ENCODE measurements around the gene CTTNBP2. TPM values are rescaled to one million over a fixed set of nuclear protein-coding genes. Genes with fewer than 3 reads are reported as not detected.

Gene CTTNBP2
- total RNA-seq, 1 donor from 2014 or later: 2.9 TPM

DNA sequence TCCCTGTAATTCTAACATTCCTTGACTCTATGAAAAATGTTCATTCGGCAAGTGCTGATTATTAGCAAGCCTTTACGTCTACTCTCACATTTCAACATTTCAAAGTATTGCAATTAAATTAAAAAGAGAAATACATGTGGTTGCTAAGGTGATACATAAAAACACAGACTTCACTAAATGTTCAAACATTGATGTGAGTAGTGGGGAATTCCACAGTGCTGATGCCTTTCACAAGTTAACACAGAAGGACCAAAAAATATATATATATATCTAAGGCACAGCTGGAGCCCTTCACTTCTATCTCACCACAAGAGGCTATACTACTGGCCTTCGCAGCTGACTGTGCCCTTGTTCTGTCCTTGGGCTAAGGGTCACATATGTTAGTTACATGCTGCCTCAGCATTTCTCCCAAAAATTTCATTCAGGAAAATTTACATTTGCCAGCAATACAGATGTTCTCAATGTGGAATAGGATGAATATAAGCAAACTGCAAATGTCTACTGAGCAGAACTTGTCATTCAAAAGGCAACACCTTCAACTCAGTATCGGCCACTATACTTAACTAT is 13.9 kb downstream of the CTTNBP2 start:
- Mint-ChIP-seq H3K9me3 (ENCODE audit: low read depth) (no peaks in the 10 kb centered on the region), H3K36me3 (ENCODE audit: low read depth) (no peaks in the 10 kb centered on the region), H3K27me3 (ENCODE audit: low read depth) (no peaks in the 10 kb centered on the region), H3K4me1 (ENCODE audit: low read depth) (no peaks in the 10 kb centered on the region), H3K4me3 (ENCODE audit: unreplicated experiment) (no peak overlapping the region), H3K27ac (ENCODE audit: unreplicated experiment) (no peak overlapping the region)
- TF ChIP-seq, protein P1, sequence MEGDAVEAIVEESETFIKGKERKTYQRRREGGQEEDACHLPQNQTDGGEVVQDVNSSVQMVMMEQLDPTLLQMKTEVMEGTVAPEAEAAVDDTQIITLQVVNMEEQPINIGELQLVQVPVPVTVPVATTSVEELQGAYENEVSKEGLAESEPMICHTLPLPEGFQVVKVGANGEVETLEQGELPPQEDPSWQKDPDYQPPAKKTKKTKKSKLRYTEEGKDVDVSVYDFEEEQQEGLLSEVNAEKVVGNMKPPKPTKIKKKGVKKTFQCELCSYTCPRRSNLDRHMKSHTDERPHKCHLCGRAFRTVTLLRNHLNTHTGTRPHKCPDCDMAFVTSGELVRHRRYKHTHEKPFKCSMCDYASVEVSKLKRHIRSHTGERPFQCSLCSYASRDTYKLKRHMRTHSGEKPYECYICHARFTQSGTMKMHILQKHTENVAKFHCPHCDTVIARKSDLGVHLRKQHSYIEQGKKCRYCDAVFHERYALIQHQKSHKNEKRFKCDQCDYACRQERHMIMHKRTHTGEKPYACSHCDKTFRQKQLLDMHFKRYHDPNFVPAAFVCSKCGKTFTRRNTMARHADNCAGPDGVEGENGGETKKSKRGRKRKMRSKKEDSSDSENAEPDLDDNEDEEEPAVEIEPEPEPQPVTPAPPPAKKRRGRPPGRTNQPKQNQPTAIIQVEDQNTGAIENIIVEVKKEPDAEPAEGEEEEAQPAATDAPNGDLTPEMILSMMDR (IDR thresholded peaks at IDR 0.05): no peak
- DNase-seq (ENCODE audit: low spot score): no peak

DNA sequence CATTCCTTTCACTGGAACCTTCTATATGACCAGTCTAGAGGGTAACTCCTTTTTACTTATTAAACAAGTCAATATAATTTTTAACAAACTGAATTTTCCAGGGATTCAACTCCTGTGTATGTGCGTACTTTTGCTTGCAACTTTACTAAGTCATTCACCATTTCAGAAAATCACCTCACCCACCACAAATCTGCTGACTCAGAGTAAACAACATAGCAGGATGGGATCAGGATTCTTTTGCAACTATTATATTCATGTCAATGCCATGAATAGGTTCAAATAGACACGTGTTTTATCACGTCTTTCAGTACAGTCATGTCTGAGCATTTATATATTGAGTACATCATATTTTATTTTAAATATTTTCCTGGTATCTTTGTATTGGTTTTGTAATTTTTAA is 14.5 kb downstream of the CTTNBP2 start:
- Mint-ChIP-seq H3K4me1 (ENCODE audit: low read depth) (no peaks in the 10 kb centered on the region), H3K4me3 (ENCODE audit: unreplicated experiment) (no peak overlapping the region)

DNA sequence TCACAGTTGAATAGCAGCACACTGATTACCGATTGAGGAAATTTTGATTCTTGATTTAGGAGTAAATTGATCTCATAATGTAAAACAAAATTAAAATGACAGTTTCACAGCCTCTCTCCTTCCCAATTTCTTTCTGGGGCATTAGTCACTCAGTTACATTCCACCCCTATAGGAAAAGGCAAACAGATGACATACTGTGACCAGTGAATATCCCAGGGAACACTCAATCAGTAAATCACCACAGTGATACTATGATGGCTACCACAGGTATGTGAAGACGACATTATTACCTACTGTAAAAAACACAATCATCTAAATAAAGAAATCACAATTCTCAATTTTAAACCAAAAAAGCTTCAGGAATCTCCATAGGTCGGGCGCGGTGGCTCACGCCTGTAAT is 15.5 kb downstream of the CTTNBP2 start:
- Mint-ChIP-seq H3K36me3 (ENCODE audit: low read depth) (no peaks in the 10 kb centered on the region), H3K4me1 (ENCODE audit: low read depth) (no peaks in the 10 kb centered on the region), H3K27me3 (ENCODE audit: low read depth) (no peaks in the 10 kb centered on the region), H3K27ac (ENCODE audit: unreplicated experiment) (no peak overlapping the region), H3K4me3 (ENCODE audit: unreplicated experiment) (no peak overlapping the region), H3K9me3 (ENCODE audit: low read depth) (no peaks in the 10 kb centered on the region)
- TF ChIP-seq, protein P1 (IDR thresholded peaks at IDR 0.05): no peak
- no peak for DNase-seq (ENCODE audit: low spot score)

More for the DNA sequence above, 14.5 kb downstream of the CTTNBP2 start:
- TF ChIP-seq, protein P1 (IDR thresholded peaks at IDR 0.05): no peak
- no peak for DNase-seq (ENCODE audit: low spot score)
- Mint-ChIP-seq H3K9me3 (ENCODE audit: low read depth) (no peaks in the 10 kb centered on the region), H3K27me3 (ENCODE audit: low read depth) (no peaks in the 10 kb centered on the region), H3K27ac (ENCODE audit: unreplicated experiment) (no peak overlapping the region), H3K36me3 (ENCODE audit: low read depth) (no peaks in the 10 kb centered on the region)

DNA sequence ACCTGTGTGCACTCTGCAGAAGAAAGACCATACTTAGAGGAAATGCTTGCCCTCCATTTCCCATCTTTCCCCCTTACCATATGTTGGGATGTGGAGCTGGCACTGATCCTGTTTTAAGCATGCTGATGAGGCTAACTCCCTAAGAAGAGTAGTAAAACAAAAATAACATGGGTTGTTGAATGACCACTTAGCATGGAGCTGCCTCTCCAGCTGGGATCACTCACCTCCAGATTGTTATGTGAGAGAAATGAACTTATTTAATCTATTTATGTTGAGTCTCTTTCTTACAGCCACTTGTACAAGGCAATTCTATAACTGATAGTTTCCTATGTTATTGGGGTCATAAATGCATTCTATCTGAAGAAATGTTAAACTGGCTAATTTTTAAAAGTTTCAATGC is 17.0 kb downstream of the CTTNBP2 start:
- no peak overlapping the region for H3K4me3 Mint-ChIP-seq (ENCODE audit: unreplicated experiment)
- DNase-seq (ENCODE audit: low spot score): no peak
- H3K27me3 Mint-ChIP-seq (ENCODE audit: low read depth): no peaks in the 10 kb centered on the region
- no peaks in the 10 kb centered on the region for H3K4me1 Mint-ChIP-seq (ENCODE audit: low read depth)
- H3K36me3 Mint-ChIP-seq (ENCODE audit: low read depth): no peaks in the 10 kb centered on the region
- TF ChIP-seq, protein P1 (IDR thresholded peaks at IDR 0.05): no peak
- no peak overlapping the region for H3K27ac Mint-ChIP-seq (ENCODE audit: unreplicated experiment)
- no peaks in the 10 kb centered on the region for H3K9me3 Mint-ChIP-seq (ENCODE audit: low read depth)

DNA sequence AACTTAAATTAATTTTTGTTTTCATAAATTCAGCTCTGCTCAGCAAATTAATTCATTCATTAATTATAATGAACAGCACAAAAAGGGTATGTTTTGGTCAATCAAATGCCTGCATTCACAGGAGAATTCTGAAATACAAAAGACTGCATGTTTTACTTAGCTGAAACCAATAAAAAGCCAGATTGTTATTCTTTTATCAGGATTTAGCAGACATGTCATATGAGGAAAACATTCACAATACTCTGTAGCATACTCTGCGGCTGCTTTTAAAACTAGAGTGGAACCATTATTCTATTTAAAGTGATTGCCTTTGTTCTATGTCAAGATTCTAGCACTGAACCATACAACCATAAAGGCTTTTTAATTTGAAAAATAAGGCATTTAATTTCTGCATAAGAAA is 19.1 kb downstream of the CTTNBP2 start:
- no peaks in the 10 kb centered on the region for H3K36me3 Mint-ChIP-seq (ENCODE audit: low read depth)
- no peak for DNase-seq (ENCODE audit: low spot score)
- no peak overlapping the region for H3K4me3 Mint-ChIP-seq (ENCODE audit: unreplicated experiment)
- no peaks in the 10 kb centered on the region for H3K9me3 Mint-ChIP-seq (ENCODE audit: low read depth)
- H3K27me3 Mint-ChIP-seq (ENCODE audit: low read depth): no peaks in the 10 kb centered on the region
- no peaks in the 10 kb centered on the region for H3K4me1 Mint-ChIP-seq (ENCODE audit: low read depth)
- no peak overlapping the region for H3K27ac Mint-ChIP-seq (ENCODE audit: unreplicated experiment)
- TF ChIP-seq, protein P1 (IDR thresholded peaks at IDR 0.05): no peak
